Hematopoietic multipotent progenitor cell treated with erythropoietin and hydrocortisone succinate and interleukin-3 and kit ligand, for 6 days (in vitro differentiated cells): Measurements from ENCODE around the gene CHGA.

Experiments used
- DNase-seq: peaks from one replicate; pipeline ENCODE4 v3.0.0-alpha.2; 2015

Gene CHGA

DNA sequence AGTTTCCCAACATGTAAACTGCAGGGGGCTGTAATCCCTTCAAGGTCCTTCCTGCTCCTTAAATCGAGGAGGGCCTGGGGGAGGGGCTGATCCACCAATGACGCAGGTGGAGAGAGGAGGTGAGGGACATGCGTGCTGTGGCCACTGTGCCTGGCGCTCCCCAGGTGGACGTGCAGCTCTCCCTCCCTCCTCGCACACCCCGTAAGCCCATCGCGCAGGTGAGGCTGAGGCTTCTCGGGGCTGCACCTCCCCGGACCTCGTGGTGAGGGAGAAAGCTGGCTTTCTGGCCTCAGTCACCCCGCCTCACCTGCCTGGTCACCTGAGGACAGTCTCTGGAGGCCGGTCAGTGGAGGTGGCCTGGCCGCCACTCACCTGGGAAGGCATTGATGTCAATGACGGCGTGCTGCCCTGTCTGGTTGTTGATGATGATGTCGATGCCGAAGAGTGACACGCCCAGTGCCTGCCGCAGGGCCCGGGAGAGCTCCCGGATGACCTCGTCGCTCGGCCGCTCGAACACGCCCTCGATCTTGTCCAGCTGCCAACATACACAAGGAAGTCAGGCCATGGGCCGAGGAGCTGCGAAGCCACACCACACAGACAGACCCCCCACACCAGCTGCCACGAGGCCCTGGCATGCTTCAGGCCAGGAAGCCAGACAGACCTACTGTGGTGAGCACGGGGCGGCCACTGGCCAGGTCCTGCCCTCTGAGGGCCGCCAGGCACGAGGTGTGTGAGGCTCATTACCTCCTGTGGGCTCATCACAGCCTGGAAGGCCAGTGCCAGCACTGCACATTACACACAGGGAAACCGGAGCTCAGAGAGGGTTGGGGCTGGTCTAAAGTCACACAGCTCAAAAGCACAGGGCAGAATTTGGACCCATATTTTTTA, 23.3 kb downstream of the CHGA start:
- DNase-seq: no peak

DNA sequence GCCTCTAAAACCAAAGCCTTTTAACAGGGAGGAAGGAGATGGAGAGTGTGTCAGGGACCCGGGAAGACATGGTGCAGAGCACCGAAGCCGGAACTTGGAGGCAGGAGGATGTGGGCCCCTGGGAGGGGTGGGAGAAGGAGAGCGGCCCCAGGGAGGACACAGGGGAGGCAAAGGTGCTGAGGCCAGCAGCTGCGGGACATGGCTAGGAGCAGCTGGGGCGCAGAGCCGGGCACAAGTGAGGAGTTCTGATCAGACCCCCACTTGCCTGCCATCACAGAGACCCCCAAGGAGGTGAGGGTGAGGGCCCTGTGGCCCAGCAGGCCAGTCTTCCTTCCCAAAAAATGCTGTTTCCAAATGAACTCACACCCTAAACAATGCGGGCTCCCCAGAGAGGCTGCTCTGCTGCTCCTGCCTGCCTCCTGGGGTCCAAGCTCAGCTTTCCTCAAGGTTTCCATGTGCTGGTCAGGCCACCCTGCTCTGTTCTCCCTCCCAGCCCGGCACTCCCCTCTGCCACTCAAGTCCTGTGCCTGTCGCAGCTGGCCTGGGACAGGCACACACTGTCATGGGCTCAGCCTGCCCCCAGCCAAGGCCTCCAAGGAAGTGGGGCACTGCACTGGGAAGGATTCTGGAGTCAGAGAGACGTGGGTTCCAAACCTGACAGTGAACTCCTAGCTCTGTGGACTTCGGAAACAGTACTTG, 24.0 kb downstream of the CHGA start:
- no peak for DNase-seq

DNA sequence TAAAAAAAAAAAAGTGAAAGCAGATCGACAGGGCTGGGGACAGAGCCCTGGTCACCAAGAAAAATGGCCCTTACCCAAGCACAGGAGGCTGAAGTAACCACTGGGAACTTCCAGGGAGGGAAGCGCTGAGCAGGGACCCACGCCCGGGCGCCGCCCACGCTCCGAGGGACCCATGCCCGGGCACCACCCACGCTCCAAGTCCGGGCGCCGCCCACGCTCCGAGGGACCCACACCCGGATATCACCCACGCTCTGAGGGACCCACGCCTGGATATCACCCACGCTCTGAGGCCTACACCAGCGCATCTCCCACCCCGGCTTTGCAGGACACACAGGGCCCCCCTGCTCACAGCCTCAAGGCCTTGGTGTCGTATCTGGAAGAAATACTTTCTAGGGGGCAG, 25.7 kb downstream of the CHGA start:
- no peak for DNase-seq

GRCh38 chr14:92949496-92950192, 26.7 kb downstream of the CHGA start:
- no peak for DNase-seq

DNA sequence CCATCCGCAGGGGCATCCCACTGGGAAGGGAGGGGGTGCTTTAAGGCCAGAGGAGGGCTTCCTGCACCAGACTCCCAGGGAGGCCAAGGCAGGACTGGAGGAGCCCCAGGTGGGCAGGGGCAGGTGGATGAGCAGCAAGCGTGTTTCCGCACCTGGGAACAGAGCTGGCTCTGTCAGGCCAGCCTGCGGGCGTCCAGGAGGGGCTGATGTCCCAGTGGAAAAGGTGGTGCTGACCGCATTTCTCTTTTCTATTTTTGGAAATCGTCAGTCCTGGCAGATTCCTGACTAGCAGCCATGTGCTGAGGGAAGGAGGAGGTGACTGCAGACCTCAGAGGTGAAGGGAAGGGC, 27.2 kb downstream of the CHGA start:
- no peak for DNase-seq

GRCh38 chr14:92950773-92951172, 27.8 kb downstream of the CHGA start:
- DNase-seq: no peak

GRCh38 chr14:92951261-92951660, 28.3 kb downstream of the CHGA start:
- no peak for DNase-seq

DNA sequence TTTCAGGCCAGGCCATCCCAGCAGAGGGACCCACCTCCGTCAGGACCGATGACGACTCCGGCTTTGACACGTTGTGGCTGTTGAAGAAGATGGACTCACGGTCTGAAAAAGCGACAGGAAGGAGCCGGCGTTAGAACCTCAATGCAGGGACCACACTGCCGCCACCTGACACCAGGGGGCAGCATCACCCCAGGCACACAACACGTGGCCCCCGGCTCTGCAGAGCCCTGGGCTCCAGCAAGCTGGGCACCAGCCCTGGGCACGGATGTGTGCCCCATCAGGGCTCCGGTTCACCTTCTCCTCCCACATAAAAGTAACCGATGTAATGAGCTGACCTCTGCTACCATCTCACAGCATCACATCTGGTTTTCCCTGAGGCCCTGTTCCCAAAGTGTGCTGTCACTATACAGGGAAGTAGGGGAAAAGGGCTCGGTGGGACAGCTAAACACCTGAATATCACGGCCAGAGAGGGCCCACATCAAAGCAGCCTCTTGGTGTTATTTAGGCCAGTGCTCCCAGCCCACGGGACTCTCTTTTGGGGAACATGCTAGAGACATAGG, 29.0 kb downstream of the CHGA start:
- DNase-seq: peak; percentile 85

DNA sequence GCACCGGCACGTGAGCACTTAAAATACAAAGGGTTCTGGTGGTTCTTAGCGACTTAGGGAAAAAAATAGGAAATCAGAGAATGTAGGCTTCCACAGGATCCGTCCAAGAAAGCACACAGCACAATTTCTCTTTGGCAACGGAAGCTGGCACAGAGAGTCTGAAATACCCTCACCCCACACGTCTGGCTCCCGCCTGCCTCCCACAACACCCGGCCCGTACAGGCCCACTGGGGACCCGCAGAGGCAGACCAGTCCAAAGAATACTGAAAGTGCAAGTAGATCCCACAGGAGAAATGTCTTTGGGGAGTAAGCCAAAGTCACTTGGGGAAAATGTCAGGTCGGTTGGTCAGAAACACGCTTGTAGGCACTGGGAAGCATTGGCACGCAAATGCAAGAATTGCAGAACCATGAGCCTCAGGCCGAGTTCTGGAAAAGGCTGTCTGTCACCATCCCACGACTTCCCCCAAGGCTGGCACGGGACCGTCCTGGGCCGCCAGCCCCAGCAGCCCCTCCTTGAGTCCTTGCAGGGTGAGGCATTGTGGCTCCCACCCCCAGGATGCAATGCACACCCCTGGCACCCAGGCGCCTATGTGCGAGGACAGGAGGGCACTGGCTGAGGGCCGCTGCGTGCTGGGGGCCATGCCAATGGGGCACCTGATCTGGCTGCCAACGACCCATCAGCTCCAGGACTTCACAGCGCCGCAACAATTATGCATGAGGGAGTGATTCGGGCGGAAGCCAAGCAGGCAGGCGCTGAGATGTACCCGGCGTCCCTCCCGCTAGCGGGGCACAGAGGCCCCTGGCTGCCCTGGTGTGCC, 29.7 kb downstream of the CHGA start:
- DNase-seq: no peak

DNA sequence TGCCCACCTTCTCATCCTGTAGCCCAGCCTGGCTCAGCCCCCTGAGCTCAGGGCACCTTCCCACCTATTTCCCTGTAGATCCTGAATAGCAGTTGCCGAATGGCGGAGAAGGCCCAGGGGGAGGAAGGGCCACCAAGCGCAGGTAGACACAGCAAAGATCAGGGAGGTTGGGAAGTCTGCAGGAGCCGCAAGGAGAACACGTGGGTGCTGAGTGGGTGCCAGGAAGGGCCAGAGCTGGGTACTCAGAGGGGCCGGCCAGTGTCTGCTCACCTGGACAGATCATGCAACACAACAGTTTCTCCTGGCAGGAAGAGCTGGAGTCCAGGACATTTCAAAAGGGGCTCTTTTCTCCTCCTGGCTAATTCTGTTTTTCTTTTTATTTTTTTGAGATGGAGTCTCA, 30.6 kb downstream of the CHGA start:
- DNase-seq: no peak

DNA sequence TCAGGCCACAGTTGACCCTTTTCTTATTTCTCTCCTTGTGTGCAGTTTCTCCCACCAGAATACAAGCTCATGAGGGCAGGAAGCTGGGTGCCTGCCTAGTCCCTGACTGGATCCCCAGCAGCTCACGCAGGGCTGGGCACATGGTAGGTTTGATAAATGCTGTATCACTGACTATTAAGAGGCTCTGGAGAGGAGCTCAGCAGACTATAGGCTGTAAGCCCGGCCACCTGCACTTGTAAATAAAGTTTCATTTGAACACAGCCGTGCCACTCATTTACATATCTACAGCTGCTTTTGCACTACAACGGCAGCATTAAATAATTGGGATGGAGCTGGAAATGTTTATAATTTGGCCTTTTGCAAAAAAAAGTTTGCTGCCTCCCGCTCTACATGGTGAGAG, 32.0 kb downstream of the CHGA start:
- no peak for DNase-seq

- no peak for DNase-seq
These were observed 32.4 kb downstream of the CHGA start for GRCh38 chr14:92955381-92955780.

DNA sequence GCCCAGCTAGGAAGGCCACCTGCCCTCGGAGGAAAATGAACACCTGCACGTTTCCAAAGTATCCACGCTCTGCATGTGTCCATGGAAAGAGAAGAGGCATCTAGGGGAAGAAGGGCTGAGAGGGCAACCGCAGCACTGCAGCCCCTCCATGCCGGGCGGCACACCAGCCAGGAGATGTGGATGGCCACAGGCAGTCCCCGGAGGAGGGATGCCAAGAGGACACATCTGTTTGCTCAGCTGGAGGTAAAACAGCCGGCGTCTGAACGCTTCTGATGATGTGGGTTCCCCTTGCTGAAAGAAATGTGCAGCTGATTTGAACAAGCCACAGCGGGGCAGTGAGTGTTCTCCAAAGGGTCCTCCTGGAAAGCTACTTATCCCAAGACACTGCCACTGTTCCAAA, 34.0 kb downstream of the CHGA start:
- DNase-seq: no peak

GRCh38 chr14:92958373-92959188, 35.6 kb downstream of the CHGA start:
- no peak for DNase-seq

DNA sequence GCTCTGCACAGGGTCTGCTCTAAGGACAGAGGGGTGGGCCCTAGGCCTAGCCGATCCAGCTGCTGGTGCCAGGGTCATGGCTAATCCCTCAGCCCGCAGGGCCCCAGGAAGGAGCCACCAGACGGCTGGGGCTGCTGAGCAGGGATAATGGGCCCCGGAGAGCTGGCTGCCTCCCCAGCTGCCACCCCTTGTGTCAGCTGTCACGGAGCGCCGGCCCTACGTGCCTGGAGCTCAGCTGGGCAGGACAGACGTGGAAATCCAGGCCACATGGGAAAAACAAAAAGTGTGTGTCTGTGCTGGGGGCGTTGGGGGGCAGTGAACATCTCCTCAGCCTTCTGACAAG, 36.2 kb downstream of the CHGA start:
- no peak for DNase-seq

DNA sequence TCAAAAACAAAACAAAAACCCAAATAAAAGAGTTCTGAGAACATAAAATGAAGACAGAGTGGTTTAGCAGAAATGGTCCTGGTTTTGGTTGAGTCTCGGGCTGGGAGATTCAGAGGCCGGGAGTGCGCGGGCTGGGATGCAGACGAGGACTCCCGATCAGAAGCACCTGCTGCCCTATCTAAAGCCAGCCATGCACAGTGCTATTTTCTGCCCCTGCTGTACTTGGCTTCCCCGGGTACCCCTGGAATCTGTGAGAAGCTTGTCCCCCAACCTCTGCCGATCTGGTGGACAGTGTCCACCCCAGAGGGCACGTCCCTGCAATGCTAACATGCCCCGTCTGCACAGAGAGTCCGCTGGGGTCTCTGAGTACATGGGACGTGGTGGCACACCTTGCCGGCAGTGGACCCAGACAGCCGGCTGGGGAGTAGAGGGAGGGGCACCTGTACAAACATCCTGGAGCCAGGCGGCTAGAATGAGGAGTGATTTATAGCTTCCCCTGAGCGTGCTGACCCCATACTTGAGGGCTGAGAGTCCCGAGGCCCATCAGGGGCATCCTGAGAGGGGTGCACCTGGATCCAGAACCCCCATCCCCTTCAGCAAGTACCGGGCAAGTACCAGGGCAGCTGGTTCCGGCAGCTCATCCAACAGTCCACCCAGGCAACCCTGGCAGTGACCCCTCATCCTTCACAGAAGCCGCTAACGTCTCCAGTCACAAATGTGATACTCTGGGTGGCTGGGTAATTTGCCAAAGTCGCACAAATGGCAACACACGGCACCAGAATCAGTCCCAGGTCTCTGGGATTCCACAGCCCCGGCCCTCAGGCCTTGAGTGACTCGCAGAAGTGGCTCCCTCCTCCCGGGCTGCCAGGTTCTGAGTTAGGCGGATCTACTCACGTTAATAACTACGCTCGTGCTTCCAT, 37.1 kb downstream of the CHGA start:
- DNase-seq: no peak

- DNase-seq: no peak
These were observed 38.0 kb downstream of the CHGA start for GRCh38 chr14:92960706-92961566.

DNA sequence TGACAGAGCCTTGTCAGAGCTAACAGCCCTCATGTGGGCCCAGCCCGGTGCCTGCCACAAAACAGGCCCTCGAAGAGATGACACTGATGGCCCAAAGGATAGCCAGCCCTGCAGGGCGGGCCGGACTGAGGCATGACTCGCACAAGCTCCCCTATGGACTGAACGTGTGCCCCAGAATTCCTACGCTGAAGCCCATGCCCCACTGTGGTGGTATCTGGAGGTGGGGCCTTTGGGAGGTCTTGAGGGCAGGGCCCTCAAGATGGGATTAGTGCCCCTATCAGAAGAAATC, 38.6 kb downstream of the CHGA start:
- DNase-seq: no peak

DNA sequence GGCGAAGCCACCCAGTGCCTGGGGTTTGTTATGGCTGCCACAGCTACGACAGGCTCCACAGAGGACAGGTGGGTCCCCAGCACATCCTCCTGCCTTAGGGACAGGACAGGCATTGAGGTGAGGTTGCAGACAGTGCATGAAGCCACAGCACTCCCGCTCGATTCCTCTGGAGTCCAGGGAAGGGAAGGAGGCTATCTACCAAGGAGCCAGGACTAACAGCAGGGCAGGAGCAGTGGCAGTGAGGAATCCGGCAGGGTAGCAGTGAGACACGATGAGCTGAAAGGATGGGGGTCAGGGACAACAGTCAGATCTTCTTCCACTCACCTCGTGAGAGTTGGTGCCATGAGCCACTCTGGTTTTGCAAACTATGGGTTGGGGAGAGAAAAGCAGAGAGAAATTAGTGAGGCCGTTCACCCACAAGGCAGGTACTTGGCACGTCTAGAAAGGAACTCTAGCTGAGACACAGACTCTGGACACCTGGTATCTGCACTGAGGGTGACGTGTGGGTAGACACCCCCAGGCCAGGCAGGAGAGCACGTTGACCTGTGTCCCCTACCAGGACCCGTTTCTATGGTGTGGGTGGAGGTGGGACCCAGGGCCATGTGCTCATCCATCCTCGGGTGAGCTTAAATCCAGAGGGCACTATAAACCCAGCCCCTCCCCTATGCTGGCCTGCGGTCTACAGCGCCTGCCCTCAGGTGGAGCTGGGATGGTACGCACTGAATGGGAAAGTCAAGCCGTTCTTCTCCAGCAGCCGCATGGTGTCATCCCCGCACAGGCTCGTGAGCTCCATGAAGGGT, 39.3 kb downstream of the CHGA start:
- no peak for DNase-seq
